Spleen (tissue), 11 donors: Measurements from ENCODE around the gene COTL1. TPM values are rescaled to one million over a fixed set of nuclear protein-coding genes. Genes with fewer than 3 reads are reported as not detected.

Experiments used
- DNase-seq: peaks from one replicate; pipeline ENCODE4 v3.0.0-alpha.2; 2020
- H3K27ac ChIP-seq, 8 donors: fragments of 200-600 bp; sonication (generic) in 7 of 8; 1 replicate in 4 of 8; 2 replicates in 4 of 8; pipeline versions ENCODE4 v1.5.0 to v1.8.0; 2016 to 2021; ENCODE audit warnings: inconsistent platforms in 4 of 8, mild to moderate bottlenecking in 4 of 8, moderate library complexity in 1 of 8
- H3K27me3 ChIP-seq, 7 donors: fragments of 200-600 bp; sonication (generic) in 6 of 7; replicated peaks in 1 of 7; 1 replicate in 4 of 7; 2 replicates in 3 of 7; pipeline versions ENCODE4 v1.5.0 to v1.8.0; 2016 to 2021; ENCODE audit warnings: inconsistent platforms in 3 of 7, mild to moderate bottlenecking in 1 of 7
- H3K36me3 ChIP-seq, 6 donors: fragments of 200-600 bp; sonication (generic) in 5 of 6; 1 replicate in 4 of 6; 2 replicates in 2 of 6; pipeline versions ENCODE4 v1.5.0 to v1.8.0; 2016 to 2021; ENCODE audit warnings: inconsistent platforms in 2 of 6
- H3K4me1 ChIP-seq, 6 donors: fragments of 200-600 bp; sonication (generic) in 5 of 6; 1 replicate in 3 of 6; 2 replicates in 3 of 6; pipeline versions ENCODE4 v1.5.0 to v1.8.0; 2016 to 2021; ENCODE audit warnings: inconsistent platforms in 3 of 6
- H3K4me3 ChIP-seq, 8 donors: fragments of 200-600 bp; sonication (generic) in 7 of 8; 1 replicate in 4 of 8; 2 replicates in 4 of 8; pipeline versions ENCODE4 v1.5.0 to v1.8.0; 2016 to 2021; ENCODE audit warnings: inconsistent platforms in 4 of 8, mild to moderate bottlenecking in 4 of 8, moderate library complexity in 2 of 8
- H3K9me3 ChIP-seq, 8 donors: fragments of 200-600 bp; sonication (generic) in 7 of 8; 1 replicate in 4 of 8; 2 replicates in 4 of 8; pipeline versions ENCODE4 v1.5.0 to v1.8.0; 2016 to 2021; ENCODE audit warnings: inconsistent platforms in 4 of 8
- CTCF ChIP-seq, 11 experiments: fragments of 200-600 bp in 7 of 11; fragments of 450-650 bp in 4 of 11; sonication (generic) in 4 of 11; IDR thresholded peaks in 8 of 11; conservative IDR thresholded peaks in 3 of 11; 1 replicate in 7 of 11; 2 replicates in 4 of 11; pipeline versions ENCODE4 v1.4.0 to v1.8.0; 2016 to 2021; ENCODE audit warnings: antibody characterized with exemption in 11 of 11, inconsistent platforms in 4 of 11, mild to moderate bottlenecking in 1 of 11
- POLR2A ChIP-seq, 3 donors: fragments of 450-650 bp; IDR thresholded peaks; one replicate each; pipeline ENCODE4 v1.5.1; 2017; ENCODE audit warnings: antibody characterized with exemption in 3 of 3, mild to moderate bottlenecking in 1 of 3
- POLR2AphosphoS5 ChIP-seq, 3 donors: sonication (generic); formaldehyde crosslinking; IDR thresholded peaks; one replicate each; pipeline ENCODE4 v1.5.1; 2017; ENCODE audit warnings: antibody characterized with exemption in 3 of 3
- WGBS, 5 donors: extraction: QIAGEN DNeasy Blood & Tissue Kit in 3 of 5; methylation state at CpG; one replicate each; pipeline versions ENCODE4 v1.1.5 to v1.1.7; 2013 to 2018; 5-methylcytosine and 5-hydroxymethylcytosine counted together
- intact Hi-C: fragments of 100-400 bp; cut with DNase I; formaldehyde crosslinking; loops from one replicate; pipeline ENCODE4 v1.15.0; 2023; ENCODE audit warnings: low total_unique reads
- polyA plus RNA-seq, 3 donors: library from polyadenylated mRNA; stranded (reverse); fragments of 200-250 nt; gene quantifications; one replicate each; pipeline ENCODE4 v1.2.1, GENCODE V29; 2013
- total RNA-seq, 7 donors: library from RNA; depleted of rRNA in 3 of 7; stranded (reverse); fragments of >200 nt in 3 of 7; fragmentation: NEBNext Ultra II Directional in 4 of 7; extraction: Animal tissue kit (Norgen Biotek cat#: 25700) in 4 of 7; gene quantifications; one replicate each; pipeline versions ENCODE4 v1.1.0 to v1.2.1, GENCODE V29; 2016 to 2021
- donor health status: healthy with polysubstance abuse.
- donor health status: DM: no; HTN: no; CAD: no; lungs with moderate emphysema.
- donor health status: DM: no; HTN: no; CAD: no.
- donor health status: Bipolar disorder and iron deficiency.
- donor health status: healthy.
- donor health status: DM: no; HTN: no; CAD: no.
- donor health status: DM: yes; HTN: yes; CAD: no.

Gene COTL1
- total and polyA plus RNA-seq, 10 donors = 284 to 655 (median 397) TPM

GRCh38 chr16:84567286-84567962 is 50.5 kb downstream of the COTL1 start:
- H3K9me3 ChIP-seq = peaks cover 0 to 15% (median 13%) of the 10 kb centered on the region in 8 donors
- no peaks in the 10 kb centered on the region for H3K27me3 ChIP-seq
- intact Hi-C loops = no loop called here
- DNase-seq = no peak
- H3K4me3 ChIP-seq = no peak overlapping the region
- WGBS, 5 donors = 89 to 93% (median 91%) methylated on average over 16 of the region's 16 CpGs
- TF ChIP-seq POLR2AphosphoS5 (IDR thresholded peaks at IDR 0.05) = peak in 1 of 3 donors; percentile 3
- TF ChIP-seq POLR2A (IDR thresholded peaks at IDR 0.05) = no peak
- no peak for TF ChIP-seq CTCF (IDR thresholded peaks at IDR 0.05 in 8 of 11, conservative IDR thresholded peaks at IDR 0.05 in 3 of 11)
- peaks cover 0 to 98% (median 51%) of the 10 kb centered on the region in 6 donors for H3K36me3 ChIP-seq
- H3K4me1 ChIP-seq = peaks cover 0 to 89% (median 41%) of the 10 kb centered on the region in 6 donors
- H3K27ac ChIP-seq = peak overlapping the region in 1 of 8 donors; percentile 62

GRCh38 chr16:84566545-84567257 is 51.2 kb downstream of the COTL1 start:
- Histone ChIP-seq H3K36me3 (peaks cover 0 to 98% (median 51%) of the 10 kb centered on the region in 6 donors), H3K27ac (no peak overlapping the region), H3K27me3 (no peaks in the 10 kb centered on the region), H3K4me3 (no peak overlapping the region), H3K4me1 (peaks cover 3 to 89% (median 44%) of the 10 kb centered on the region in 6 donors), H3K9me3 (peaks cover 0 to 15% (median 13%) of the 10 kb centered on the region in 8 donors)
- intact Hi-C loops = no loop called here
- peak; percentile 65 for DNase-seq
- no peak for TF ChIP-seq POLR2AphosphoS5 (IDR thresholded peaks at IDR 0.05)
- TF ChIP-seq POLR2A (IDR thresholded peaks at IDR 0.05) = no peak
- TF ChIP-seq CTCF (IDR thresholded peaks at IDR 0.05 in 8 of 11, conservative IDR thresholded peaks at IDR 0.05 in 3 of 11) = no peak
- 89 to 93% (median 91%) methylated on average over 21 of the region's 21 CpGs for WGBS, 5 donors

GRCh38 chr16:84565669-84566495 is 52.0 kb downstream of the COTL1 start:
- peaks cover 0 to 96% (median 44%) of the 10 kb centered on the region in 6 donors for H3K36me3 ChIP-seq
- DNase-seq = peak; percentile 37
- H3K4me3 ChIP-seq = no peak overlapping the region
- TF ChIP-seq CTCF (IDR thresholded peaks at IDR 0.05 in 8 of 11, conservative IDR thresholded peaks at IDR 0.05 in 3 of 11) (no peak), POLR2A (IDR thresholded peaks at IDR 0.05) (no peak), POLR2AphosphoS5 (IDR thresholded peaks at IDR 0.05) (peak in 1 of 3 donors; percentile 49)
- no peak overlapping the region for H3K27ac ChIP-seq
- peaks cover 8 to 88% (median 49%) of the 10 kb centered on the region in 6 donors for H3K4me1 ChIP-seq
- WGBS, 5 donors = 89 to 91% (median 90%) methylated on average over 22 of the region's 22 CpGs
- intact Hi-C loops = no loop called here
- no peaks in the 10 kb centered on the region for H3K27me3 ChIP-seq
- peaks cover 0 to 11% (median 10%) of the 10 kb centered on the region in 8 donors for H3K9me3 ChIP-seq
